ENCODE results near the gene ETAA1.

ETAA1 gene

DNA sequence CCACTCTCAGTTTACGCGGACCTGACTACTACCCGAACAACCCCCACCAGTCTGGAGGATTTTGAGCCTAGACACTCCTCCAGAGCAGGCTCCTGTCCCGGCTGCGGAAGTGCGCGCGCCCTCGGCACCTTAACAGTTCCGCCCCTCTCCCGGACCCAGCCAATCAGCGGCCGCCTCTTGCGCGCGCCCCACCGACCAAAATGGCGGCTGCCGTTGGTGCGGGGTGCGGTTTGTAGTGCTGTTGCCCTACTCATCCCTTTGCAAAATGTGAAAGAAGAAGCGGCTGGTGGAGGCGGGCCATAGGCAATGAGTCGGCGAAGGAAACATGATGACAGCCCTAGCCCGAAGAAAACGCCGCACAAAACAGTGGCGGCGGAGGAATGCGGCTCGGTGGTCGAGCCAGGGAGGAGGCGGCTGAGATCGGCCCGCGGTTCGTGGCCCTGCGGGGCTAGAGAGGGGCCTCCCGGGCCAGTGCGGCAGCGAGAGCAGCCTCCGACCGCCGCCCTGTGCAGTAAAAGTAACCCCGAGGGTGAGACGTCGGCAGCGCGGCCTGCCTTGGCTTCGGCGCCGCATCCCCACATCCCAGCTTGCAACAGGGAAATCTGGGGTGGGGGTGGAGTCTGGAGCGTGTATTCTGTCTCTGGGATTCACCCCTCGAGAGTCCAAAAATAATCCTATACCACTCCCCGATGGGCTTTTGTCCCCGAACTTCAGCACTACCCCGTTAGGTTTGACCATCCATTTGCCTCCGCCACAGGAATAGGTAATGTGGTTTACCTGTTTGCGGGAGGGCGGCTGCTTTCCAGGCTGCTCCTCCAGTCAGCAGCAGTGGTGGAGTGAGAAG lies at the start of gene ETAA1:
TSS of gene ETAA1 (plus strand) at position 191 of the 844 bp plus-strand sequence. CDS start at position 307, 116 bp downstream.
- peak; percentile 94 for DNase-seq

DNA sequence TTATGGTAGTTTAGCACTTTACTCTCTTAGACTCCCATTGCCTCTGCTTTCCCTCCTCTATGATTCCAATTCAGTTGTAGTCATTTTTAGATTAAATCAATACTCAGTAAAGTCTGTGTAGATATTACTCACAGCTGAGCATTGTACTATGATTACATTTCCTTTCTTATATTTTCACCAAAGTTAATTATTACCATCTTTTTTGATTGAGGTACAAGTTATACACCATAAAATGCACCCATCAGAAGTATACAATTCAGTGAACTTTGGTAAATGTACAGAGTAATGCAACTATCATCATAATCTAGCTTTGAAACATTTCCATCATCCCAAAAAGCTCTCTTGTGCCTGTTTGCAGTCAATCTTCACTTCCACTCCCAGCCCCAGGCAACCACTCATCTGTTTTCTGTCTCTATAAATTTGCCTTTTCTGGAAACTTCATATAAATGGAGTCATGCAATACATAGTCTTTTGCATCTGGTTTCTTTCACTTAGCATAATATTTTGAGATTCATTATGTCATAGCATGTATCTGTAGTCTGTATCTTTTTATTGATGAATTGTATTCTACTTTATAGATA lies 30.2 kb upstream of the ETAA1 start:
- no peak for DNase-seq

DNA sequence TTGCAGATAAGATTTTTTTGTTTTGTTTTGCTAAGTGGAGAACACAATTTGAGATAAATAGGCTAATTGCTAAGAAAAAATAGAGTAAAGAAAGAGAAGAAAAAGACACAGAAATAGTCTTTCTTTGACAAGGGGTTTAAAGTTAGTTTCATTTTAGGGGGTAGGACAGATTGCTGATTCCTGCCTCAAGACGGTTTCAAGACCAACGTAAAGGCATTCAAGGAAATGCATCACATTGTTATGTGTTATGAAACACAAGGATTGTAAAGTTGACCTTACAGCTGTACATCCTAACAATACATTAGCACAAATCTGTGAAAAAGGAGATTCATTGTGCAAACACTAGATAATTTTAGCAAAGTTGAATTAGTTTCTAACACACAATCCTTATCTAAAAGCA lies 22.7 kb upstream of the ETAA1 start:
- DNase-seq: no peak

DNA sequence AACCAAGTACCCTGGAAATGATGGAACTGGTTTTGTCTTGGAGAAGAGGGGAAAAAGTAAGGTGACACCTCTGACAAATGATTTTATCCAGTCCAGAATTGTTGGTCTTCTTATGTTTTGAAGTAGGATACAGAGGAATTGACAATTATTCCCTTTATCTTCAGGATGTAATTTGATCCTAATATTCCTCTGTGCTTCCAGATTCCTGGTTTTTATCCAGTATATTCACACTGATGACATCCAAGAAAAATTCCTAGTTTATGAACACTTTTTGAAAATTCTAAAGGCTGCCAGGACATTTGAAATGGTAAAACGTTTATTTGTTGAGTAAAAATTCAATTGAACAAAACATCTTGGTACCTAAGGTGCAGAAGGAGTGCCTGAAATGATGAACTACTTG lies 22.2 kb upstream of the ETAA1 start:
- no peak for DNase-seq

DNA sequence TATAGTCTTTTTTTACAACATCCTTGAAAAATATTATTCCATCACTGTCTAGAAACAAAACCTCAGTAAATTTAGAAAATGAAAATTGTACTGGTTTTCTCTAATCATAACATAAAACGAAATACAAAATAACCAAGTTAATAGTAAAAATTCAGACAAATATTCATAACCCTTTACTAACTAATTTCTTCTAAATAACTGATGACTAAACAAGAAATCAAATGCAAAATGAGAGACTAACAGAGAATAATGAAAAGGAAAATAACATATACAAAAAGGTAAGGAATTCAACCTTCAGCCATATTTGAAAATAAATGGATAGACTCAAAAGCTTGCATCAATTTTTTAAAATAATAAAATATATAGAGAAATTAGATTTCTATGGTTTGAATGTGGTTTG lies 18.6 kb upstream of the ETAA1 start:
- no peak for DNase-seq

DNA sequence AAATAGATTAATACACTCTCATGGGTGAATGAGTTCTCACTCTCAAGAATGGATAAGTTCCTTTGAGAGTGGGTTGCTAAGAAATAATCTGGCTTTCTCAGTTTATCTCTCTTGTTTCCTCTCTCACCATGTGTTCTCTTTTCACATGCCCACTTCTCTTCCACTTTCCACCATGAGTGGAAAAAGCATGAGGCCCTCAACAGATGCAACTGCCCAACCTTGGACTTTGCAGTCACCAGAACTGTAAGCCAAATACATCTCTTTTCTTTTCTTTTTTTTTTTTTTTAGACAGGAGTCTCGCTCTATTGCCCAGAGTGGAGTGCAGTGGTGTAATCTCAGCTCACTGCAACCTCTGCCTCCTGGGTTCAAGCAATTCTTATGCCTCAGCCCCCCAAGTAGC lies 18.1 kb upstream of the ETAA1 start:
- no peak for DNase-seq

DNA sequence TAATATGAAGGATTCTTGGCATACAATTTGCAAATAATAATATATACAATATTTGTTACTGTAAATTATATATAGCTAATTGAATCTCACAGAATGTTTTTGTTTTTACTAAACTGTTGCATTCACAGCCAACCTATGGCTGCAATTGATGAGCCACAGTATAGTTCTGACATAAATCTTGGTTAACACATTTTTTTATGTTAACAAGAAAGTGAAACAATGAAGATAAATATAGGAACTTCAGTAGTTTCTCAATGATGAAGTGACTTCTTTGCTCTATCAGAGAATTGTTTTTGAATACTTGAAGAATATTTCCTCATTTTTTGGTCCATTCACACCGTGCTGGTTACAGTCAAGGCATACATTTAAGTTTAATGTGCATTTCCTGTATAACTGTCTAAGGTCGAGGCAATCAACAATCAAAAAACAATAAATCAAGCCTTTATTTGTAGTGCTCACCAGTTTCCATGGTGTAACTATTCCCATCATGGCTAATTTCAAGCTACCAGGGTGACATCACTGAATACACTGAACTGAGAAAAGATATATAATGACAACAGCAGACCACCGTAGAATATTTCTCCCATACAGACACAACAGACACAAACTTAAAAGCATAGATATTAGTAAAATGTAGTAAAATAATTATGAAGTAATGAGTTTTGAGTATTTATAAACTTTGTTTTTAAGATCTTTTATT lies 12.9 kb upstream of the ETAA1 start:
- peak; percentile 2 for DNase-seq

DNA sequence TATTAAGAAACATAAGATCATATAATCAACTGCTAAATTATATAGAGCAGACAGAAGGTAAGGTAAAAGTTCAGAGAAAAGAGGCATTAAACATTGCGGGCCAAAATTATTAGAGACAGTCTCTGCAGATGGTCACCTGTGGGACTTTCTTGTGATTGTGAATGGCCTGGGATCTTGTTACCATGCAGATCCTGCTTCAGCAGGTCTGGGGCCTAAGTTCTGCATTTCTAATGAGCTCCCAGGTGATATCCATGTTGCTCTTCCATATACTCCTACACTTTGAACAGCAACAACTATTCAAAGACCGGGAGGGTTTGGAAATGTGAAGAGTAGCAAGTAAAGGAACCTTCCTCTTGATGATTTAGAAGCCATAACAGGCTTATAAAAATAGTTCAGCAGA lies 8.5 kb upstream of the ETAA1 start:
- peak; percentile 6 for DNase-seq

DNA sequence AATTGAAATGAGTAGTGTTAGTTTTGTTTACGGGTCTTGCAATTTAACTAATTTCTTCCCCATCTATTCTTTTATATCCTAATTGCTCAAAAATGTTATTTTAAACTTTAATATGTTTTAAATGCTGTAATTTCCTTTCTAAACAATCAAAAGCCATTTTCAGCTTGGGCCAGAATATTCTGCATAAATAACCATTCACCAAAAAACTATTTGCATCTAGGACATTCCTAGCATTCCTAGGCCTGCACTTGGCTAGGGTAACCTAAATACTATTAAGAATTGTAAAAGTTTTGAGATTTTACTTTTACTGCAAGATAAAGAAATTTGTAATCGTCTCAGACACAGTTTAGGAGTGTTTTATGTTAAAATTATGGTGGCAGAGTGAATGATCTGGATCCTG lies 7.8 kb upstream of the ETAA1 start:
- DNase-seq: no peak

DNA sequence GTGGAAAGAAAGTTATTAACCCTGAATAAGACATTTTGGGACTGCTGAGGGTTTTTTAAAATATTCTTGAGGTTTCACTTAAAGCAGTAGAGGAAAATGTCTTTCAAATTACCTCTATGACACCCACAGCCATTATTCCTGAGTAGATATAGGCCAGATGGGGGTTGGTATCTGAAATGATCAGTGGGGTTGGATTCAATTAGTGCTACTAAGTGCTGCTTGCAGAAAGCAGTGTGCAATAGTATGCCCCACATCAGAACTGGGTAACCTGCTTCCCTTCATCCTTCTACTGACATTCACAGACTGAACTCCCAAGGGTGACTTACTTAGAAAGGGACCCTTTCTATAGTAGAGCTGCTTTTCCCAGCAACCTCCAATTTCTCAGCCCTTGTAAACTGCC lies 7.3 kb upstream of the ETAA1 start:
- peak; percentile 2 for DNase-seq

DNA sequence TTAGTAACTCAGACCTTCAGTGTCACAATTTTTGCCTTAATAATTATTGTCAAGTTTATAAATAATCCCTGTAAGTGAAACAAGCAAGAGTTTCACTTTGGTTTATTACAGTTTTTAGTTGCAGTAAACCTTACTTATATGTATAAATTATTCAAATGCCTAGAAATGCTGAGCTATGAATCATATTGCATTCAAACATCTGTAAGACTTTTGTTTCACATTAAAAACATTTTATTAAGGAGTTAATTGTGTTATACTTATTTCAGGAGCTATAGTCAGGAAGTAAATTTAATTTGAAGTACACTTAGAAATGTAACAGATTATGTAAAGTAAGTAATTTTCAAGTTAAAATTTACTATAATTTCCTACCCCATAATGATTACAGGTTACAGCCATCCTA lies 3.9 kb upstream of the ETAA1 start:
- DNase-seq: no peak

DNA sequence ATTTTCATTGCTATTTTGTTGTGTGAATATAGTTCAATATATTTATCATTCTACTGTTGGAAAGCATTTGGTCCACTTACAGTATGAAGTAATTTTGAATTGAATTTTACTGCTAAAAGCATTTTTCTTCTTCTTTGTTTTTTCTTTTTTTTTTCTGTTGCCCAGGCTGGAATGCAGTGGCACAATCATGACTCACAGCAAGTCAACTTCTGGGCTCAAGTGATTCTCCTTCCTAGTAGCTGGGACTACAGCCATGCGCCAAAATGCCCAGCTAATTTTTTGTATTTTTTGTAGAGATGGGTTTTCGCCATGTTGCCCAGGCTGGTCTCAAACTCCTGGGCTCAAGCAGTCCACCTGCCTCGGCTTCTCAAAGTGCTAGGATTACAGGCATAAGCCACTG lies 2.4 kb upstream of the ETAA1 start:
- peak; percentile 0 for DNase-seq

DNA sequence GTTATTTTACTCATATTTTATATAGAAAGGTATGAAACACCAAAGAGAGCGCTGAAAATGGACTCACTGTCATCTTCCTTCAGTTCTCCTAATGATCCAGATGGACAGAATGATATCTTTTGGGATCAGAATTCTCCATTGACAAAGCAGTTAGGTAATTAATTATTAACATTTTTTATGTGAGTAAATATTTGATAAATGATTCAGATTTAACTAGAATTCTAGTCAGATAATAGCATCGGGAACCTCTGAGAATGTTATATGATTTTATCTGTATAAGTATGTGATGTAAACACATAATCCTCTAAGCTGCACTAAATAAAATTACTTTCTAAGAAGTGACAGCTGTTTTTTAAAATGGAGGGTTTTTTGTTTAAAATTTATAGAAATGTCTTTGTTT lies 2.0 kb downstream of the ETAA1 start:
- DNase-seq: peak; percentile 19

DNA sequence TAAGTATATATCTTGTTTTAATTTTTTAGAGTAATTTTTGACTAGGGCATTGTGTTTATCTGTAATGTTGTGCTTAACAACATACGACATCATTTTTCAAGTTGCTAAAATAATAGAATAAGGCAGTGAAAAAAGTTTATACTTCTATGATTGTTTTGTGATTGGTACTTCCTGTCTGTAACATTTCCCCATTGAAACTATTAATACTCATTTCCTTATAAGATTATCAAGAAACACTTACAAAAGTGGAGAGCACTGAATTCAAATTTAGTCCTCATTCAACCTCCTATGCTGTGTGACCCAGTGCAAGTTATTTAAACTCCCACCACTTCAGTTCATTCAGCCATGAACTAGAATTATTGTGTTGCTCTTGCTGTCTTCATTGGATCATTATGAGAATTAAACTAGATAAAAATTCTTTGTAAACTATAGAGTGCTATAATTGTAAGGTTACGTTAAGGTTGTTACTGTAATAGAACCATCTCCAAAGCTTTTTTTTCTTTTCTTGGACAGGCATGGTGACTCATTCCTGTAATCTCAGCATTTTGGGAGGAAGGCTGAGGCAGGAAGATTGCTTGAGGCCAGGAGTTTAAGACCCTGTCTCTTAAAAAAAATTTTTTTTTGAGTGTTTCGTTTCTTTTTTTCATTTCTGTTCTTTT lies 2.8 kb downstream of the ETAA1 start:
- DNase-seq: peak; percentile 33

DNA sequence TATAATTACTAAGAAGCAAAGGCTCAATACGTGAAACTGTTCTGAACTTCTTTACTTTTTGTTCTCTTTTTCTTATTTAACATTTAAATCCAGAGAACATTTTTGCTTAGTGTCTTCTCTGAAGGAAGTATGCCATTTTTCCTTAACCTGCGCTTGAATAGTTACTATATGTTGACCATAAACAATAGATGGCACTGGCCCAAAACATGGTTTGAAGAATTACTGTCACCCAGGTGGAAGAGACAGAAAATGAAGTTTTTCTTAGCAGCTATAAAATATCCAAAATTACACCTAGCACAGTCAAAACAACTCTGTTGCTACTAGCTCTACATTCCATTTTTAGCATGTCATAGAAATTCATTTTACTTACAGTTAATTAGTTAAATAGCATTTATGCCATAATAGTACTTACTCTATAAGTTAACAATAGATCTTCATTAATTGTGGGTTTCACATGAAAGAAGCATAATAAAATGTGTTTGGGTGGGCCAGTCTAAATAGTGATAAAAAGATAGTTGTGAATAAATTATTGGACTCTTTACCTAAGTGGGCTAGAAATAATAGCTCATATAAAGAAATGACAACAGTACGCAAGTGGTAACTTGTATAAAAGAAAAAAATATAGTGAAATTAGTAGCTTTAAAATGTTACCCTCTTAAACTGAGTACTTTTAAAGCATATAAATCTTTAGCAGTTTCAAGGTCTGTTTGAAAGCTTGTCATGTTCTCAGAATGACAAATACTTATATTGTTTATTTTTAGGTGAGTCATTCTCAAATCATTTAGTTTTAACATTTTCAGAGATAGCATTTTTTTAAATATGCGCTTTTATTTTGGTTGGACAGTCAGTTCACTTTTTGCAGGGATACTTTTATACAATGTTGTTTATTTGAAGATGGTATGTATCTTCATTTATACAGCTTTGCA lies 3.7 kb downstream of the ETAA1 start:
- peak; percentile 34 for DNase-seq

DNA sequence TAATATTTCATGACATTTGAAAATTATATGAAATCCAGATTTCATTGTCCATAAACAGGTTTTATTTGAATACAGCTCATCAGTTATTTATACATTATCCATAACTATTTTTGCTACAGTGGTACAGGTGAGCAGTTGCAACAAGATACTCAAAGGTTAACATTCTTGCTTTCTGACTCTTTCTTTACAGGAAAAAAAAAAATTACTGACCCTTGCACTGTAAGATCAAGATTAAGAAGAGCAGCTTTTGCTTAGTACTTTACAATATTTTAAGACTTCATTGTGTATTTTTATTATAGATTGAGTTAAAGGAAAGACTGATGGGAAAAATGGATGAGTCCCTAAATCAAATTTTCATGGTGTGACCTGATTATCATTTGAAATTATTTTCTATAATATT lies 11.2 kb downstream of the ETAA1 start:
- no peak for DNase-seq

DNA sequence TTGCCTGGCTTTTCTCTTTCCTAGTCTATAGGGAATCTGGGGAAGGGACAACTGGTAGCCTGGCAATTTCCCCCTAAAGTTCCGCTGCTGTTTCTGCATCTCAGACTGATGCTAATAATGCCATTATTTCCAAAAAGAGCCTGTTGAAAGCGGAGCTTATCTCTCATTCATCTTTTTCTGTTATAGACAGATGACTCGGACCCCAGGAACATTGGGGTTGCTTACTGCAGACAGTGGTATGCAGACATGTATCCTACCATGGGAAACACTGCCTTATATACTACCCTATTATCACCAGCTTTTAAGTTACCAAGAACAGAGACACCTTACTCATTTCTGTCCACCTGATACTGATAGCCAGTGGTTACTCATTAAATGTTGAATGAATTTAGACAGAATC lies 15.3 kb downstream of the ETAA1 start:
- no peak for DNase-seq

DNA sequence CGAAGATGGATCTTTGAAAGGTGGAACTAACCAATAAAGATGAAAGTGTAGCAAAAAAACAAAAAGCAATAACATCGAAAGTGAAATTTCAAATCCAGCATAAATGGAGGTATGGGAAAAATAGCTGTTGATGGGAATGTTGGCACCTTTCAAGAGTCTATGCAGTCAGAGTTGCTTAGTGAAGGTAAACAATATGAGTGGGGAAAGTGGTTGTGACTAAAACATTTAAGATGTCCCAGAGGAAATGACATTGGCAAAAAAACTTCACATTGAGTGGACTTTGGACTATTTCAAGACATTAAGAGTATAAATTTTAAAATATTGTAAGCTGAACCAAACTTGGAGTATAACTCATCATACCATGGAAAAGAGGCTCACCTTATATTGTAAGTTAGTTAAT lies 17.7 kb downstream of the ETAA1 start:
- no peak for DNase-seq

DNA sequence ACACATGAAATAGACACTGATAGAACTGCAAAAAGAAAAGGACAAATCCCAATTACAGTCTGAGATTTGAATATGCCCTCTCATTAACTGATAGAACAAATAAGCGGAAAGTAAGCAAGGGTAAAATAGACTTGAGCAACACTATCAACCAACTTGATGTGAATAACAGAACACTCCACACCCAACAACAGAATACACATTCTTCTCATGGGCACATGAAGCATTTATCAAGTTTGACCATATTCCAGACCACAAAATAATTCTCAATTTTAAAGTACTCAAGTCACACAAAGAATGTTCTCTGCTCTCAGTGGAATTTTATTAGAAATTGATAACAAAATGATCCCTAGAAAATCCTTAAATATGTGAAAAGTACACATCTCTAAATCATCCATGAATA lies 19.0 kb downstream of the ETAA1 start:
- DNase-seq: no peak

DNA sequence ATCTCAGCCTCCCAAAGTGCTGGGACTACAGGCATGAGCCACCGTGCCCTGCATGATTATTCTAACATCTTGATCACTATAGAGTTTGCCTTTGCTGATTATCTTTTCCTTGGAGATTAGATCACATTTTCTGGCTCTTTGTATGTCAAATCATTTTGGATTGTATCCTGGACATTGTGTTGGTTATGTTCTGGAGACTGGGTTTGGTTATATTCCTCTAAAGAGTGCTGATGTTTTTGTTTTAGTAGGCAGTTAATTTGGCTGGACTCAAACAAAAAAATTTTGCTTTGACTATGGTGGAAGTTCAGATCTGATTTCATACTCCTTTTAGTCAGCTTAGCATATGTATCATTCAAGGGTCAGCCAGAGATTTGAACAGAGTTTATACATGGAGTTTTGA lies 26.4 kb downstream of the ETAA1 start:
- no peak for DNase-seq

DNA sequence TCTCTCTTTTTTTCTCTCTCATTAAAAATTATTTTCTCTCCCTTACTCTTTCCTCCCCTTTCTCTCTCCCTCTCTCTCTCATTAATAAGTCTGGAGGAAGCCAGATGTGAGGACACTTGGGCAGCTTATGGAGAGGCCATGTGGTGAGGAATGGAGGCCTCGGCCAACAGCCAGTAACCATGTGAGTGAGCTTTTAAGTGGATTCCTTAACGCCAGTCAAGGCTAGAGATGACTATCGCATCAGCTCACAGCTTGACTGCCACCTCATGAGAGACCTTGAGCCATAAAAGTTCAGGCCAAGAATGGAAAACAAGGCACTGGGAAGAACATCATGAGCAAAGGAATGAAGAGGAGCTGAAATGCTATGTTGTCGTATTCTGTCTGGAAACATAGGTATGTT lies 39.1 kb downstream of the ETAA1 start:
- no peak for DNase-seq

DNA sequence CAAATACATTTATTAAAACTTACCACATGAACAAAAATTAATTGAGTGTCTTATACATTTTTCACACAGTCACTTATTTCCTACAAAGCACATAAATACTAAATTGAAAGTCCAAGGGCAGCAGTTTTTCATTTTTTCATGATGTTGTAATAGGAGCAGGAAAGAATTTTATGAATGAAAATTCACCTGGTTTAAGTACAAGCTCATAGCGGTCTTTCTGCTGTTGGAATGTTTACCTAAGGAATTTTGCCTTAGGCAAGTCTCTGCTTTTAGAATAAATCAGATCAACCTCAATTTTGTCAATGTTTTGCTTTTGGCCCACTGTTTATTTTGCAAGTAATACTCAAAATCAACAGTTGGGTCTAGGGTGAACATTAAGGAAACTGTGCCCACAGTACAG lies 40.0 kb downstream of the ETAA1 start:
- DNase-seq: peak; percentile 83

DNA sequence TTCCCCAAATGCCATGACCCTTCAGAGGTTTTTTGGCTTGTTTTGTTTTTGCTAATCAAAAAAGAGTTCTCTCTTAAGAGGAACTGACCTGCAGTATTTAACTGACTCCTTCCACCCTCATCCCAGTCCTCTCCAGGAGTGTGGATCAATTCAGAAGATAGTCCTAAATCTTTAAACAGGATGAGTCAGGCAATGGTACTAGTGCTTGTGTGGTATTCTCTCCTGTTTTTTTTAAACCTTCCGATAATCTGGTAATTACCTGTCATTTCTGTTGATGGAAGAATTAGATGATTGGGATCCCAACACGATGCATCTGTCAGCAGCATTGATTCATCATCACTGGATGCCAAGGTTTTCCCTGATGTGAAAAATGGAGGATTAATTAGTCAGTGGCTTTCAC lies 41.2 kb downstream of the ETAA1 start:
- no peak for DNase-seq

Data from NCI-H69 (cell line).